Neural cell (in vitro differentiated cells): ENCODE measurements around the gene WDR83. TPM values are rescaled to one million over a fixed set of nuclear protein-coding genes. Genes with fewer than 3 reads are reported as not detected.

Experiments used
- H2AFZ ChIP-seq: fragments of 200-600, 300-800 bp; sonication (generic), shearing (Covaris generic); 2 replicates; pipeline ENCODE4 v1.6.0; 2014; ENCODE audit warnings: low read depth, mild to moderate bottlenecking, antibody characterized with exemption, low read length, moderate library complexity
- H3F3A ChIP-seq: fragments of 200-600 bp; shearing (Covaris generic); 2 replicates; pipeline ENCODE4 v1.6.1; 2016; ENCODE audit warnings: mild to moderate bottlenecking, moderate library complexity, mixed read lengths, antibody characterized with exemption, low read length; ENCODE audit not compliant: insufficient read depth, poor library complexity, severe bottlenecking
- H3K27ac ChIP-seq: fragments of 200-600, 300-800 bp; sonication (generic), shearing (Covaris generic); 2 replicates; pipeline ENCODE4 v1.5.1; 2014; ENCODE audit warnings: mild to moderate bottlenecking, low read length, moderate library complexity
- H3K27me3 ChIP-seq: fragments of 300-800, 200-600 bp; sonication (generic), shearing (Covaris generic); 2 replicates; pipeline ENCODE4 v1.6.0; 2014; ENCODE audit warnings: mild to moderate bottlenecking, low read depth, low read length, moderate library complexity; ENCODE audit not compliant: insufficient read depth
- H3K36me3 ChIP-seq: fragments of 300-800, 200-600 bp; sonication (generic), shearing (Covaris generic); 2 replicates; pipeline ENCODE4 v1.5.1; 2014; ENCODE audit warnings: mild to moderate bottlenecking, antibody characterized with exemption, low read length, moderate library complexity; ENCODE audit not compliant: insufficient read depth
- H3K4me2 ChIP-seq: fragments of 300-800, 200-600 bp; sonication (generic), shearing (Covaris generic); 2 replicates; pipeline ENCODE4 v1.6.0; 2014; ENCODE audit warnings: mild to moderate bottlenecking, low read length
- H3K4me3 ChIP-seq: fragments of 300-800, 200-600 bp; sonication (generic), shearing (Covaris generic); 2 replicates; pipeline ENCODE4 v1.5.1; 2014; ENCODE audit warnings: mild to moderate bottlenecking, low read length, moderate library complexity
- H3K79me2 ChIP-seq: fragments of 200-600 bp; shearing (Covaris generic); replicated peaks from 2 replicates; pipeline ENCODE4 v1.6.0; 2014; ENCODE audit warnings: mild to moderate bottlenecking, low read length, moderate library complexity; ENCODE audit not compliant: insufficient read depth
- H3K9ac ChIP-seq: fragments of 300-800, 200-600 bp; sonication (generic), shearing (Covaris generic); 2 replicates; pipeline ENCODE4 v1.6.1; 2016; ENCODE audit warnings: mild to moderate bottlenecking, low read length, mixed read lengths
- H3K9me2 ChIP-seq: fragments of 200-600 bp; shearing (Covaris generic); 2 replicates; pipeline ENCODE4 v1.6.1; 2016; ENCODE audit warnings: mild to moderate bottlenecking, low read length, mixed read lengths; ENCODE audit not compliant: insufficient read depth
- H3K9me3 ChIP-seq: fragments of 200-600, 300-800 bp; sonication (generic), shearing (Covaris generic); 2 replicates; pipeline ENCODE4 v1.6.1; 2016; ENCODE audit warnings: mild to moderate bottlenecking, mixed run types, low read length, moderate library complexity, mixed read lengths
- H4K20me1 ChIP-seq: fragments of 200-600 bp; shearing (Covaris generic); 2 replicates; pipeline ENCODE4 v1.6.1; 2016; ENCODE audit warnings: mild to moderate bottlenecking, mixed run types; ENCODE audit not compliant: insufficient read depth
- MXI1 ChIP-seq: fragments of 450-650 bp; conservative IDR thresholded peaks from 2 replicates; pipeline ENCODE4 v1.6.1; 2014; ENCODE audit warnings: antibody characterized with exemption, mild to moderate bottlenecking; ENCODE audit not compliant: poor library complexity, severe bottlenecking
- POLR2AphosphoS5 ChIP-seq: IDR thresholded peaks from 2 replicates; pipeline ENCODE4 v1.6.1; 2012
- RAD21 ChIP-seq: fragments of 450-650 bp; conservative IDR thresholded peaks from 2 replicates; pipeline ENCODE4 v1.6.1; 2014; ENCODE audit warnings: antibody characterized with exemption, mild to moderate bottlenecking, moderate library complexity
- SMC3 ChIP-seq: fragments of 450-650 bp; conservative IDR thresholded peaks from 2 replicates; pipeline ENCODE4 v1.6.1; 2014; ENCODE audit warnings: antibody characterized with exemption, mild to moderate bottlenecking, moderate library complexity; ENCODE audit not compliant: poor library complexity
- TAF1 ChIP-seq: IDR thresholded peaks from 2 replicates; pipeline ENCODE4 v1.6.1; 2012; ENCODE audit warnings: low read depth
- polyA plus RNA-seq: library from polyadenylated mRNA; depleted of rRNA; stranded (reverse); fragments of >200 nt; gene quantifications from 2 replicates; pipeline ENCODE4 v1.2.3, GENCODE V29; 2014
- small RNA-seq, 3 experiments: library from RNA; depleted of rRNA; stranded (forward); fragments of <200 nt; gene quantifications; one replicate each; pipeline ENCODE3, GENCODE V24; 2012

Gene WDR83
- polyA plus RNA-seq, 1 donor from 2014 or later: 45.3 TPM

- Histone ChIP-seq H4K20me1 (no peaks in the 10 kb centered on the region), H3K4me3 (peak within 1 kb of the TSS; percentile 85), H3K9ac (peak within 1 kb of the TSS; percentile 87), H3K9me2 (no peaks in the 10 kb centered on the region), H2AFZ (peak within 1 kb of the TSS; percentile 77), H3K9me3 (no peaks in the 10 kb centered on the region), H3K79me2 (peaks cover 27% of the 10 kb centered on the region), H3K4me2 (peak within 1 kb of the TSS; percentile 99), H3K36me3 (no peaks in the 10 kb centered on the region), H3F3A (peaks cover 5% of the 10 kb centered on the region), H3K27me3 (no peaks in the 10 kb centered on the region), H3K27ac (peak within 1 kb of the TSS; percentile 87)
- no peak for TF ChIP-seq TAF1
- TF ChIP-seq RAD21: no peak
- peak; percentile 99 for TF ChIP-seq MXI1
- TF ChIP-seq POLR2AphosphoS5: peak; percentile 25
- no peak for TF ChIP-seq SMC3
These were observed 57.2 kb downstream of the WDR83 start, which contains the start of gene TNPO2 for GRCh38 chr19:12723641-12724426. TSS of gene TNPO2 (minus strand) at chr19:12723932. CDS start at chr19:12720977, 2,955 bp downstream.

Small RNA genes lying within 50 kb of the gene (small RNA-seq; reads per million reads assigned to genes)
- 14.8 to 74.9 (median 47.1) reads per million in 3 experiments for gene SNORD41

Other genes starting within 250 kb of the WDR83 start
- 11.5 and 13.0 TPM in 2 replicates for gene ZNF443, start 225.8 kb upstream of the WDR83 start, polyA plus RNA-seq
- 16.1 and 17.4 TPM in 2 replicates for gene ZNF709, start 182.0 kb upstream of the WDR83 start, polyA plus RNA-seq
- gene ZNF564, start 115.3 kb upstream of the WDR83 start, polyA plus RNA-seq: 7.3 and 7.6 TPM in 2 replicates
- 6.1 and 6.7 TPM in 2 replicates for gene ZNF490, start 56.0 kb upstream of the WDR83 start, polyA plus RNA-seq
- gene ZNF791, start 55.9 kb upstream of the WDR83 start, polyA plus RNA-seq: 10.2 and 11.0 TPM in 2 replicates
- gene MAN2B1, start 65 bp upstream of the WDR83 start, polyA plus RNA-seq: 11.5 and 23.4 TPM in 2 replicates
- 227 and 239 TPM in 2 replicates for gene DHPS, start 15.1 kb downstream of the WDR83 start, polyA plus RNA-seq
- gene GNG14, start 21.2 kb downstream of the WDR83 start, polyA plus RNA-seq: not detected in 2 replicates
- 16.2 and 20.9 TPM in 2 replicates for gene FBXW9, start 29.8 kb downstream of the WDR83 start, polyA plus RNA-seq
- 88.0 and 98.6 TPM in 2 replicates for gene TNPO2, start 57.1 kb downstream of the WDR83 start, polyA plus RNA-seq
- 405 and 418 TPM in 2 replicates for gene TRIR, start 67.9 kb downstream of the WDR83 start, polyA plus RNA-seq
- gene GET3, start 70.7 kb downstream of the WDR83 start, polyA plus RNA-seq: 89.6 and 112 TPM in 2 replicates
- not detected in 2 replicates for gene BEST2, start 85.0 kb downstream of the WDR83 start, polyA plus RNA-seq
- 28.4 and 44.3 TPM in 2 replicates for gene HOOK2, start 108.7 kb downstream of the WDR83 start, polyA plus RNA-seq
- gene JUNB, start 124.7 kb downstream of the WDR83 start, polyA plus RNA-seq: 18.7 and 29.4 TPM in 2 replicates
- gene PRDX2, start 135.0 kb downstream of the WDR83 start, polyA plus RNA-seq: 832 and 882 TPM in 2 replicates
- not detected in 2 replicates for gene THSD8, start 135.3 kb downstream of the WDR83 start, polyA plus RNA-seq
- 25.7 and 28.2 TPM in 2 replicates for gene RNASEH2A, start 139.8 kb downstream of the WDR83 start, polyA plus RNA-seq
- 1.0 TPM in 1 of 2 replicates, not detected in the other for gene RTBDN, start 167.8 kb downstream of the WDR83 start, polyA plus RNA-seq
- gene MAST1, start 171.7 kb downstream of the WDR83 start, polyA plus RNA-seq: 65.0 and 105 TPM in 2 replicates
- gene DNASE2, start 214.6 kb downstream of the WDR83 start, polyA plus RNA-seq: 0.59 TPM in 1 of 2 replicates, not detected in the other
- gene KLF1, start 220.4 kb downstream of the WDR83 start, polyA plus RNA-seq: not detected in 2 replicates
- 35.4 and 51.5 TPM in 2 replicates for gene GCDH, start 224.4 kb downstream of the WDR83 start, polyA plus RNA-seq